HCT116 (cell line): ENCODE results near the gene DGKB. TPM values are rescaled to one million over a fixed set of nuclear protein-coding genes. Genes with fewer than 3 reads are reported as not detected.

Experiments used
- ATAC-seq: fragments of 200-7000 bp; cut with Tn5 transposase; 2 replicates; pipeline ENCODE4 v1.9.1; 2020; ENCODE audit warnings: mild to moderate bottlenecking, moderate library complexity
- BruUV-seq: library from RNA; stranded (reverse); fragments of 400-500 nt; replicated peaks from 2 replicates; lab custom pipeline; 2021; lab: Mats Ljungman, UMichigan
- CTCF ChIA-PET: fragments of 300-600 bp; sonication (Branson Sonifier 250); formaldehyde crosslinking; loops from one replicate; lab custom pipeline; 2021; ENCODE audit warnings: antibody characterized with exemption; lab: Charles Lee
- POLR2A ChIA-PET: fragments of 300-600, 350-600 bp; sonication (Branson Sonifier 250); formaldehyde crosslinking; loops from one replicate; lab custom pipeline; 2021; ENCODE audit warnings: antibody characterized with exemption; lab: Charles Lee
- RAD21 ChIA-PET, 2 experiments: fragments of 300-600 bp; sonication (Branson Sonifier 250); formaldehyde crosslinking; loops; one replicate each; lab custom pipeline; 2023; ENCODE audit warnings: low total read pairs in 2 of 2; ENCODE audit not compliant: uncharacterized antibody in 2 of 2, unreplicated experiment in 2 of 2, low non-redundant PET in 1 of 2; lab: Charles Lee
- DNase-seq: peaks from one replicate; pipeline ENCODE4 v3.0.0-alpha.2; 2010; ENCODE audit warnings: low read depth, low spot score
- H2AFZ ChIP-seq: fragments of 200-600 bp; shearing (Covaris generic), sonication (generic); 2 replicates; pipeline ENCODE4 v1.6.1; 2017; ENCODE audit warnings: low read depth, mixed run types, mixed read lengths, antibody characterized with exemption, low read length; ENCODE audit not compliant: poor library complexity, severe bottlenecking
- H3K27ac ChIP-seq: 2 replicates; pipeline ENCODE4 v1.5.1; 2012; ENCODE audit warnings: low read depth, low read length
- H3K27me3 ChIP-seq: fragments of 200-600 bp; sonication (generic); 2 replicates; pipeline ENCODE4 v1.6.1; 2016; ENCODE audit warnings: mixed run types, low read length, mixed read lengths; ENCODE audit not compliant: insufficient read depth
- H3K36me3 ChIP-seq, 2 experiments: fragments of 200-500 bp in 1 of 2; fragments of 200-600 bp in 1 of 2; sonication (Bioruptor generic) in 1 of 2; sonication (generic) in 1 of 2; 2 replicates each; pipeline versions ENCODE4 v1.5.1 to v1.6.1; 2014 to 2016; ENCODE audit warnings: low read length in 2 of 2, inconsistent platforms in 1 of 2, mixed read lengths in 1 of 2, mixed run types in 1 of 2; ENCODE audit not compliant: insufficient read depth in 2 of 2, control insufficient read depth in 1 of 2
- H3K4me1 ChIP-seq, 2 experiments: fragments of 200-600 bp in 1 of 2; sonication (generic) in 1 of 2; 2 replicates each; pipeline versions ENCODE4 v1.5.1 to v1.6.1; 2012 to 2017; ENCODE audit warnings: low read length in 2 of 2, inconsistent platforms in 1 of 2, mild to moderate bottlenecking in 1 of 2, mixed read lengths in 1 of 2, mixed run types in 1 of 2, moderate library complexity in 1 of 2; ENCODE audit not compliant: insufficient read depth in 2 of 2, control insufficient read depth in 1 of 2
- H3K4me2 ChIP-seq: fragments of 200-600 bp; sonication (generic); 2 replicates; pipeline ENCODE4 v1.6.1; 2017; ENCODE audit warnings: mixed run types, low read length, mixed read lengths
- H3K4me3 ChIP-seq, 2 experiments: fragments of 200-600 bp in 1 of 2; sonication (generic) in 1 of 2; replicated peaks in 1 of 2; 2 replicates each; pipeline ENCODE4 v1.5.1; 2011 to 2016; ENCODE audit warnings: low read length in 2 of 2, control low read depth in 1 of 2, low read depth in 1 of 2, mild to moderate bottlenecking in 1 of 2, mixed read lengths in 1 of 2, mixed run types in 1 of 2
- H3K79me2 ChIP-seq: fragments of 200-600 bp; sonication (generic); 2 replicates; pipeline ENCODE4 v1.6.1; 2017; ENCODE audit warnings: mild to moderate bottlenecking, mixed run types, low read length, moderate library complexity, mixed read lengths; ENCODE audit not compliant: insufficient read depth
- H3K9ac ChIP-seq: fragments of 200-600 bp; sonication (generic); 2 replicates; pipeline ENCODE4 v1.6.1; 2016; ENCODE audit warnings: low read length, mixed read lengths
- H3K9me2 ChIP-seq: fragments of 200-600 bp; sonication (generic), shearing (Covaris generic); 2 replicates; pipeline ENCODE4 v1.6.1; 2017; ENCODE audit warnings: mixed run types, mild to moderate bottlenecking, moderate library complexity; ENCODE audit not compliant: insufficient read depth
- H3K9me3 ChIP-seq, 2 experiments: fragments of 200-500 bp in 1 of 2; fragments of 200-600 bp in 1 of 2; sonication (Bioruptor generic) in 1 of 2; sonication (generic) in 1 of 2; 2 replicates each; pipeline ENCODE4 v1.6.1; 2014 to 2017; ENCODE audit warnings: low read length in 2 of 2, mixed read lengths in 2 of 2, inconsistent platforms in 1 of 2, low read depth in 1 of 2, mild to moderate bottlenecking in 1 of 2, mixed run types in 1 of 2, moderate library complexity in 1 of 2; ENCODE audit not compliant: control insufficient read depth in 1 of 2, insufficient read depth in 1 of 2
- H4K20me1 ChIP-seq: fragments of 200-600 bp; sonication (generic), shearing (Covaris generic); 2 replicates; pipeline ENCODE4 v1.6.1; 2017; ENCODE audit warnings: mixed run types, mild to moderate bottlenecking, moderate library complexity; ENCODE audit not compliant: insufficient read depth
- CBX3 ChIP-seq: IDR thresholded peaks from 2 replicates; pipeline ENCODE4 v1.6.1; 2012; ENCODE audit warnings: low read depth
- EGR1 ChIP-seq: IDR thresholded peaks from 2 replicates; pipeline ENCODE4 v1.6.1; 2012; ENCODE audit warnings: low read depth
- FOSL1 ChIP-seq: IDR thresholded peaks from 2 replicates; pipeline ENCODE4 v1.6.1; 2012; ENCODE audit warnings: low read depth
- POLR2A ChIP-seq: IDR thresholded peaks from 2 replicates; pipeline ENCODE4 v1.7.0; 2011; ENCODE audit warnings: borderline replicate concordance; ENCODE audit not compliant: insufficient read depth, insufficient read length; ENCODE audit errors: extremely low read depth
- SP1 ChIP-seq: IDR thresholded peaks from 2 replicates; pipeline ENCODE4 v1.6.1; 2012; ENCODE audit warnings: low read depth
- TCF7L2 ChIP-seq: IDR thresholded peaks from 2 replicates; pipeline ENCODE4 v1.7.0; 2011; ENCODE audit warnings: borderline replicate concordance, inconsistent platforms; ENCODE audit not compliant: insufficient read depth, insufficient read length; ENCODE audit errors: extremely low read depth
- YY1 ChIP-seq: IDR thresholded peaks from 2 replicates; pipeline ENCODE4 v1.6.1; 2011; ENCODE audit warnings: low read length, low read depth, moderate library complexity, mild to moderate bottlenecking; ENCODE audit not compliant: insufficient replicate concordance; ENCODE audit errors: extremely low read depth
- ZFX ChIP-seq: fragments of 450-650 bp; IDR thresholded peaks from 2 replicates; pipeline ENCODE4 v1.6.1; 2017
- ZNF274 ChIP-seq: fragments of 200-500 bp; sonication (Bioruptor generic); IDR thresholded peaks from 2 replicates; pipeline ENCODE4 v1.6.1; 2014; ENCODE audit warnings: mild to moderate bottlenecking, low read depth, low read length, inconsistent platforms
- intact Hi-C: fragments of 100-400 bp; cut with micrococcal nuclease; formaldehyde crosslinking; loops from 2 replicates; pipeline ENCODE4 v1.10.0; 2022
- total RNA-seq: library from RNA; stranded (reverse); gene quantifications from one replicate; pipeline ENCODE4 v1.2.1, GENCODE V29; 2021; ENCODE audit not compliant: unreplicated experiment
- TF ChIP-seq, protein P1 (sequence below): IDR thresholded peaks from 2 replicates; pipeline ENCODE4 v1.6.1; 2011; ENCODE audit warnings: mild to moderate bottlenecking, low read length, moderate library complexity; ENCODE audit not compliant: insufficient replicate concordance; ENCODE audit errors: extremely low read depth
- TF ChIP-seq, protein P2 (sequence below): IDR thresholded peaks from 2 replicates; pipeline ENCODE4 v1.6.1; 2012
- TF ChIP-seq, protein P3 (sequence below), 3 experiments: fragments of 200-600 bp in 1 of 3; sonication (generic) in 1 of 3; IDR thresholded peaks in 2 of 3; conservative IDR thresholded peaks in 1 of 3; 2 replicates each; pipeline ENCODE4 v1.5.1; 2012 to 2017; ENCODE audit warnings: low read depth in 2 of 3, low read length in 2 of 3, antibody characterized with exemption in 1 of 3, borderline replicate concordance in 1 of 3, control low read depth in 1 of 3, mild to moderate bottlenecking in 1 of 3, mixed read lengths in 1 of 3, mixed run types in 1 of 3, moderate library complexity in 1 of 3; ENCODE audit not compliant: insufficient read depth in 1 of 3

Gene DGKB
- total RNA-seq, 1 experiment from 2014 or later: 0.05 TPM

DNA sequence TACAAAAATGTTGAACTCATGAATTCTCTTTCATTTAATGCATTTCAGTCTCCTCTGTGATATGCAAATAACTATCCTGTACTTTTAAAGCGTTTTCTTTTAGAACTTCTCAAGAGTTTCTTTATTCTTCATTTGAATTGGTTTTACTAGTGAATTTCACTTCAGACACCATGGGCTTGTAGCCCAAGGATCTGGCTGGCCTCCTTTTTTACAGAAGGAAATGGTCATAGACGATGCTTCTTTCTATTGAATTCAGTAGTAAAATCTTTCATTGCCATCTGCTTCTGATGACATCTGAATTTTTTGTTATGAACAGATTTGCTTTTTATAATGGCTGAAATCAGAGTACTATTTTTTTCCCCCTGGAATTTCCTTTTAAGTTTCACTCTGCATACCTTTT, 777.8 kb downstream of the DGKB start:
- ATAC-seq: no peak
- RAD21 ChIA-PET: no interaction called here

More for the DNA sequence above, 777.8 kb downstream of the DGKB start:
- Histone ChIP-seq H3K79me2 (no peaks in the 10 kb centered on the region), H3K27ac (no peak overlapping the region), H4K20me1 (no peaks in the 10 kb centered on the region), H3K36me3 (no peaks in the 10 kb centered on the region), H3K9ac (no peak overlapping the region), H3K9me3 (no peaks in the 10 kb centered on the region), H3K4me3 (no peak overlapping the region), H3K27me3 (no peaks in the 10 kb centered on the region), H2AFZ (no peak overlapping the region), H3K4me2 (no peak overlapping the region), H3K4me1 (no peaks in the 10 kb centered on the region), H3K9me2 (no peaks in the 10 kb centered on the region)
- no TSS peak for BruUV-seq
- POLR2A ChIA-PET: no interaction called here
- CTCF ChIA-PET: no interaction called here
- TF ChIP-seq, protein P1, sequence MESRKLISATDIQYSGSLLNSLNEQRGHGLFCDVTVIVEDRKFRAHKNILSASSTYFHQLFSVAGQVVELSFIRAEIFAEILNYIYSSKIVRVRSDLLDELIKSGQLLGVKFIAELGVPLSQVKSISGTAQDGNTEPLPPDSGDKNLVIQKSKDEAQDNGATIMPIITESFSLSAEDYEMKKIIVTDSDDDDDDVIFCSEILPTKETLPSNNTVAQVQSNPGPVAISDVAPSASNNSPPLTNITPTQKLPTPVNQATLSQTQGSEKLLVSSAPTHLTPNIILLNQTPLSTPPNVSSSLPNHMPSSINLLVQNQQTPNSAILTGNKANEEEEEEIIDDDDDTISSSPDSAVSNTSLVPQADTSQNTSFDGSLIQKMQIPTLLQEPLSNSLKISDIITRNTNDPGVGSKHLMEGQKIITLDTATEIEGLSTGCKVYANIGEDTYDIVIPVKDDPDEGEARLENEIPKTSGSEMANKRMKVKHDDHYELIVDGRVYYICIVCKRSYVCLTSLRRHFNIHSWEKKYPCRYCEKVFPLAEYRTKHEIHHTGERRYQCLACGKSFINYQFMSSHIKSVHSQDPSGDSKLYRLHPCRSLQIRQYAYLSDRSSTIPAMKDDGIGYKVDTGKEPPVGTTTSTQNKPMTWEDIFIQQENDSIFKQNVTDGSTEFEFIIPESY: no peak
- TF ChIP-seq CBX3: no peak
- no peak for TF ChIP-seq ZFX
- TF ChIP-seq, protein P2, sequence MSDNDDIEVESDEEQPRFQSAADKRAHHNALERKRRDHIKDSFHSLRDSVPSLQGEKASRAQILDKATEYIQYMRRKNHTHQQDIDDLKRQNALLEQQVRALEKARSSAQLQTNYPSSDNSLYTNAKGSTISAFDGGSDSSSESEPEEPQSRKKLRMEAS: no peak
- no peak for TF ChIP-seq SP1
- TF ChIP-seq YY1: no peak
- TF ChIP-seq EGR1: no peak
- TF ChIP-seq, protein P3, sequence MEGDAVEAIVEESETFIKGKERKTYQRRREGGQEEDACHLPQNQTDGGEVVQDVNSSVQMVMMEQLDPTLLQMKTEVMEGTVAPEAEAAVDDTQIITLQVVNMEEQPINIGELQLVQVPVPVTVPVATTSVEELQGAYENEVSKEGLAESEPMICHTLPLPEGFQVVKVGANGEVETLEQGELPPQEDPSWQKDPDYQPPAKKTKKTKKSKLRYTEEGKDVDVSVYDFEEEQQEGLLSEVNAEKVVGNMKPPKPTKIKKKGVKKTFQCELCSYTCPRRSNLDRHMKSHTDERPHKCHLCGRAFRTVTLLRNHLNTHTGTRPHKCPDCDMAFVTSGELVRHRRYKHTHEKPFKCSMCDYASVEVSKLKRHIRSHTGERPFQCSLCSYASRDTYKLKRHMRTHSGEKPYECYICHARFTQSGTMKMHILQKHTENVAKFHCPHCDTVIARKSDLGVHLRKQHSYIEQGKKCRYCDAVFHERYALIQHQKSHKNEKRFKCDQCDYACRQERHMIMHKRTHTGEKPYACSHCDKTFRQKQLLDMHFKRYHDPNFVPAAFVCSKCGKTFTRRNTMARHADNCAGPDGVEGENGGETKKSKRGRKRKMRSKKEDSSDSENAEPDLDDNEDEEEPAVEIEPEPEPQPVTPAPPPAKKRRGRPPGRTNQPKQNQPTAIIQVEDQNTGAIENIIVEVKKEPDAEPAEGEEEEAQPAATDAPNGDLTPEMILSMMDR (IDR thresholded peaks at IDR 0.05 in 2 of 3, conservative IDR thresholded peaks at IDR 0.05 in 1 of 3; ENCODE audit: borderline replicate concordance in 1 of 3, insufficient read depth in 1 of 3, low read depth in 2 of 3, low read length in 2 of 3): no peak
- TF ChIP-seq TCF7L2: no peak
- TF ChIP-seq ZNF274: no peak
- no peak for TF ChIP-seq POLR2A
- TF ChIP-seq FOSL1: no peak
- intact Hi-C loops: no loop called here
- DNase-seq: no peak
